ENCODE data around the gene SPATS2L. TPM values are rescaled to one million over a fixed set of nuclear protein-coding genes. Genes with fewer than 3 reads are reported as not detected.

Gene SPATS2L
- total RNA-seq, 4 donors from 2014 or later: 60.7 to 81.3 (median 61.3) TPM

- H3K4me3 ChIP-seq (ENCODE audit: low read depth, poor library complexity, severe bottlenecking): peak within 1 kb of the TSS; percentile 60
- intact Hi-C loops (cut with DNase I; ENCODE audit: low total_unique reads): no loop called here
- peak; percentile 92 to 98 for DNase-seq (ENCODE audit: low spot score in 2 of 2)
- TF ChIP-seq POLR2A (IDR thresholded peaks at IDR 0.05): no peak
- TF ChIP-seq, protein P1, sequence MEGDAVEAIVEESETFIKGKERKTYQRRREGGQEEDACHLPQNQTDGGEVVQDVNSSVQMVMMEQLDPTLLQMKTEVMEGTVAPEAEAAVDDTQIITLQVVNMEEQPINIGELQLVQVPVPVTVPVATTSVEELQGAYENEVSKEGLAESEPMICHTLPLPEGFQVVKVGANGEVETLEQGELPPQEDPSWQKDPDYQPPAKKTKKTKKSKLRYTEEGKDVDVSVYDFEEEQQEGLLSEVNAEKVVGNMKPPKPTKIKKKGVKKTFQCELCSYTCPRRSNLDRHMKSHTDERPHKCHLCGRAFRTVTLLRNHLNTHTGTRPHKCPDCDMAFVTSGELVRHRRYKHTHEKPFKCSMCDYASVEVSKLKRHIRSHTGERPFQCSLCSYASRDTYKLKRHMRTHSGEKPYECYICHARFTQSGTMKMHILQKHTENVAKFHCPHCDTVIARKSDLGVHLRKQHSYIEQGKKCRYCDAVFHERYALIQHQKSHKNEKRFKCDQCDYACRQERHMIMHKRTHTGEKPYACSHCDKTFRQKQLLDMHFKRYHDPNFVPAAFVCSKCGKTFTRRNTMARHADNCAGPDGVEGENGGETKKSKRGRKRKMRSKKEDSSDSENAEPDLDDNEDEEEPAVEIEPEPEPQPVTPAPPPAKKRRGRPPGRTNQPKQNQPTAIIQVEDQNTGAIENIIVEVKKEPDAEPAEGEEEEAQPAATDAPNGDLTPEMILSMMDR (IDR thresholded peaks at IDR 0.05): peak in 1 of 3 donors; percentile 8
- 0 to 1% methylated on average over 45 to 49 of the region's 56 CpGs for WGBS, 2 donors
Observed at GRCh38 chr2:200525882-200526651, 219.6 kb downstream of the SPATS2L start, which contains the start of gene SGO2. Gene SGO2, plus strand, starts transcription at chr2:200526207. Its CDS starts 6,769 bp downstream, at chr2:200532976.

DNA sequence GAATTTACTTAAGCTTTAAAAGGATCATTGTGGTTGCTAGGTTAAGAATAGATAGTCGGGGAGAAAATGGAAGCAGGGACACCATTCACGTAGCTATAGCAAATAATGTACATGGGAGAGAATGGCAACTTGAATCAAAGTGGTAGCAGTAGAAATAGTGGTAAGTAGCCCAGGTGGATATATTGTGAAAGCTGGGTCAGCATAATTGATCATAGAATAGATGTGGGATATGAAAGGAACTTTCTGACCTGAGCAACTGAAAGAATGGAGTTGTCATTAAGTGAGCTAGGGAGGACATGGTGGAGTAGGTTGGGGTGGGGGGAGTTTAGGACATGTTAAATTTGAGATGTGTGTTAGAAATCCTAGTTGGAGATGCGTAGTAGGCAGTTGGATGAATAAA is 221.7 kb downstream of the SPATS2L start:
- H3K4me3 ChIP-seq (ENCODE audit: low read depth, poor library complexity, severe bottlenecking): no peak overlapping the region
- intact Hi-C loops (cut with DNase I; ENCODE audit: low total_unique reads): no loop called here
- TF ChIP-seq, protein P1 (IDR thresholded peaks at IDR 0.05): no peak
- no peak for TF ChIP-seq POLR2A (IDR thresholded peaks at IDR 0.05)
- 86 to 95% methylated on average over 2 to 3 of the region's 3 CpGs for WGBS, 2 donors
- no peak for DNase-seq (ENCODE audit: low spot score in 2 of 2)

Other genes with a start within 250 kb of the SPATS2L start
- 10 to 100 TPM; 16.9 to 26.2 (median 21.9) TPM for gene KCTD18, start 203.4 kb downstream of the SPATS2L start, total RNA-seq
- 1 to 10 TPM in 3 of 4 donors, under 1 TPM in 1; 0.57 to 3.5 (median 1.5) TPM for gene SGO2, start 219.5 kb downstream of the SPATS2L start, total RNA-seq

Data from lower leg skin (tissue), 4 donors.